ENCODE data around the gene IRF1. TPM values are rescaled to one million over a fixed set of nuclear protein-coding genes. Genes with fewer than 3 reads are reported as not detected.

IRF1 gene
- total RNA-seq, 1 donor from 2014 or later: 2.9 TPM

- no peak for FAIRE-seq
- no peak for DNase-seq (ENCODE audit: low read depth)
- Histone ChIP-seq H3K27me3 (ENCODE audit: control insufficient read depth, insufficient read depth, low read length) (no peaks in the 10 kb centered on the region), H3K36me3 (ENCODE audit: control insufficient read depth, insufficient read depth, low read length) (no peaks in the 10 kb centered on the region), H3K4me3 (ENCODE audit: low read depth, low read length) (no peak overlapping the region)
- TF ChIP-seq, protein P1, sequence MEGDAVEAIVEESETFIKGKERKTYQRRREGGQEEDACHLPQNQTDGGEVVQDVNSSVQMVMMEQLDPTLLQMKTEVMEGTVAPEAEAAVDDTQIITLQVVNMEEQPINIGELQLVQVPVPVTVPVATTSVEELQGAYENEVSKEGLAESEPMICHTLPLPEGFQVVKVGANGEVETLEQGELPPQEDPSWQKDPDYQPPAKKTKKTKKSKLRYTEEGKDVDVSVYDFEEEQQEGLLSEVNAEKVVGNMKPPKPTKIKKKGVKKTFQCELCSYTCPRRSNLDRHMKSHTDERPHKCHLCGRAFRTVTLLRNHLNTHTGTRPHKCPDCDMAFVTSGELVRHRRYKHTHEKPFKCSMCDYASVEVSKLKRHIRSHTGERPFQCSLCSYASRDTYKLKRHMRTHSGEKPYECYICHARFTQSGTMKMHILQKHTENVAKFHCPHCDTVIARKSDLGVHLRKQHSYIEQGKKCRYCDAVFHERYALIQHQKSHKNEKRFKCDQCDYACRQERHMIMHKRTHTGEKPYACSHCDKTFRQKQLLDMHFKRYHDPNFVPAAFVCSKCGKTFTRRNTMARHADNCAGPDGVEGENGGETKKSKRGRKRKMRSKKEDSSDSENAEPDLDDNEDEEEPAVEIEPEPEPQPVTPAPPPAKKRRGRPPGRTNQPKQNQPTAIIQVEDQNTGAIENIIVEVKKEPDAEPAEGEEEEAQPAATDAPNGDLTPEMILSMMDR (IDR thresholded peaks at IDR 0.05; ENCODE audit: insufficient read depth, low read length, severe bottlenecking): no peak
Measured at GRCh38 chr5:132457371-132458225, 33.0 kb downstream of the IRF1 start.

DNA sequence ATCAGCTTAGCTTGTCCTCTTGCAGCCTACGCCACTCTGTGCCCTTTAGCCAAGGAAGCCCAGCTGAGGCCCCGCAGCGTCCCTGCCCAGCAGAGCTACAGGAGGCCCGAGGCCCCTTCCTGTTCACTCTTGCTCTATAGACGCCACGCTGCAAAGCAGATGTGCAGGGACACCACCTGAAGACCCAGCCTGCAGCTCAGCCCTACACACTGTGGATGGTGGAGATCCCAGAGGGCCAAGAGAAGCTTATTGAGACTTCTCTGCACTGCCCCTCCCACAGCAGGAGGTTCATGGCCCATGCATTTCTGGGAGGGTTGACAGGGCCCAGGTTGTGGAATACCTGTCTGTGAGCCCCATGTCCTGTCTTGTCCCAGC, 33.6 kb downstream of the IRF1 start:
- Histone ChIP-seq H3K36me3 (ENCODE audit: control insufficient read depth, insufficient read depth, low read length) (no peaks in the 10 kb centered on the region), H3K27me3 (ENCODE audit: control insufficient read depth, insufficient read depth, low read length) (no peaks in the 10 kb centered on the region), H3K4me3 (ENCODE audit: low read depth, low read length) (no peak overlapping the region)
- DNase-seq (ENCODE audit: low read depth) (no peak), FAIRE-seq (no peak)
- TF ChIP-seq, protein P1 (IDR thresholded peaks at IDR 0.05; ENCODE audit: insufficient read depth, low read length, severe bottlenecking): no peak

GRCh38 chr5:132456296-132456986, 34.1 kb downstream of the IRF1 start:
- H3K36me3 ChIP-seq (ENCODE audit: control insufficient read depth, insufficient read depth, low read length): no peaks in the 10 kb centered on the region
- H3K27me3 ChIP-seq (ENCODE audit: control insufficient read depth, insufficient read depth, low read length): no peaks in the 10 kb centered on the region
- no peak for FAIRE-seq
- DNase-seq (ENCODE audit: low read depth): no peak
- TF ChIP-seq, protein P1 (IDR thresholded peaks at IDR 0.05; ENCODE audit: insufficient read depth, low read length, severe bottlenecking): no peak
- no peak overlapping the region for H3K4me3 ChIP-seq (ENCODE audit: low read depth, low read length)

- DNase-seq (ENCODE audit: low read depth): no peak
- TF ChIP-seq, protein P1 (IDR thresholded peaks at IDR 0.05; ENCODE audit: insufficient read depth, low read length, severe bottlenecking): no peak
- H3K4me3 ChIP-seq (ENCODE audit: low read depth, low read length): no peak overlapping the region
- H3K36me3 ChIP-seq (ENCODE audit: control insufficient read depth, insufficient read depth, low read length): no peaks in the 10 kb centered on the region
- FAIRE-seq: no peak
- no peaks in the 10 kb centered on the region for H3K27me3 ChIP-seq (ENCODE audit: control insufficient read depth, insufficient read depth, low read length)
Measured at GRCh38 chr5:132455614-132456115, 34.9 kb downstream of the IRF1 start.

DNA sequence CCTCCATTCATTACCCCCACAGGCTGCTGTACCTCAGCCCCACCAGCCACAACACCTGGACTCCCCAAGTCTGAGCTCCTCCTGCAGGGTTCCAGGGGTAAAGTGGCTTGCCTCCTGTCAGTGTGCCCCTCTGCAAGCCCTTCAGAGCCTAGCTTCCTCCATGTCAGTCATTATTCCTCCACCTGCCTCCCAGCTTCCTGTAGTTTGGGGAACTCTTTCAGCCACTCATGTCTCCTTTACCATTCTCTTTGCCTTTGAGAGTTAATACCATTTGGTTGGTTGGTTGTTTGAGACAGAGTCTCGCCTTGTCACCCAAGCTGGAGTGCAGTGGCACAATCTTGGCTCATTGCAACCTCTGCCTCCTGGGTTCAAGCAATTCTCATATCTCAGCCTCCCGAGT, 36.2 kb downstream of the IRF1 start:
- Histone ChIP-seq H3K4me3 (ENCODE audit: low read depth, low read length) (no peak overlapping the region), H3K36me3 (ENCODE audit: control insufficient read depth, insufficient read depth, low read length) (no peaks in the 10 kb centered on the region), H3K27me3 (ENCODE audit: control insufficient read depth, insufficient read depth, low read length) (no peaks in the 10 kb centered on the region)
- FAIRE-seq: no peak
- TF ChIP-seq, protein P1 (IDR thresholded peaks at IDR 0.05; ENCODE audit: insufficient read depth, low read length, severe bottlenecking): no peak
- no peak for DNase-seq (ENCODE audit: low read depth)

Data from bronchial epithelial cell (primary cell).